Heart right ventricle (tissue), 16 donors: ENCODE data around the gene SGSH. TPM values are rescaled to one million over a fixed set of nuclear protein-coding genes. Genes with fewer than 3 reads are reported as not detected.

Source experiments
- ATAC-seq, 8 donors: fragments of 200-7000 bp; cut with Tn5 transposase; one replicate each; pipeline ENCODE4 v1.9.1; 2020; ENCODE audit warnings: mild to moderate bottlenecking in 8 of 8, moderate library complexity in 8 of 8, moderate number of reproducible peaks in 1 of 8
- DNase-seq, 2 donors: peaks; one replicate each; pipeline ENCODE4 v3.0.0-alpha.2; 2020
- H3K27ac ChIP-seq, 10 donors: fragments of 200-600 bp; sonication (generic) in 2 of 10; one replicate each; pipeline versions ENCODE4 v1.5.0 to v1.8.0; 2020 to 2022; ENCODE audit warnings: mild to moderate bottlenecking in 3 of 10
- H3K27me3 ChIP-seq, 7 donors: fragments of 200-600 bp; one replicate each; pipeline ENCODE4 v1.8.0; 2021 to 2022; ENCODE audit warnings: mild to moderate bottlenecking in 2 of 7
- H3K36me3 ChIP-seq, 9 donors: fragments of 200-600 bp; sonication (generic) in 1 of 9; one replicate each; pipeline versions ENCODE4 v1.5.0 to v1.8.0; 2020 to 2022; ENCODE audit warnings: mild to moderate bottlenecking in 2 of 9
- H3K4me1 ChIP-seq, 9 donors: fragments of 200-600 bp; sonication (generic) in 1 of 9; one replicate each; pipeline versions ENCODE4 v1.5.0 to v1.8.0; 2020 to 2022; ENCODE audit warnings: mild to moderate bottlenecking in 4 of 9
- H3K4me3 ChIP-seq, 10 donors: fragments of 200-600 bp; sonication (generic) in 2 of 10; one replicate each; pipeline versions ENCODE4 v1.5.0 to v1.8.0; 2020 to 2022; ENCODE audit warnings: mild to moderate bottlenecking in 7 of 10, moderate library complexity in 2 of 10
- H3K9me3 ChIP-seq, 11 donors: fragments of 200-600 bp in 10 of 11; sonication (generic) in 2 of 11; one replicate each; pipeline versions ENCODE4 v1.5.0 to v1.8.0; 2013 to 2022; ENCODE audit warnings: mild to moderate bottlenecking in 2 of 11, control low read depth in 1 of 11, moderate library complexity in 1 of 11
- WGBS, 2 donors: extraction: QIAGEN DNeasy Blood & Tissue Kit; methylation state at CpG; one replicate each; pipeline ENCODE4 v1.1.7; 2013; ENCODE audit warnings: inconsistent platforms in 1 of 2; 5-methylcytosine and 5-hydroxymethylcytosine counted together
- intact Hi-C, 10 donors: fragments of 100-400 bp; cut with DNase I; formaldehyde crosslinking; loops; one replicate each; pipeline versions ENCODE4 v1.11.1 to v1.14.2; 2022
- polyA plus RNA-seq, 2 donors: library from polyadenylated mRNA; stranded (reverse); fragments of 200-250 nt; gene quantifications; one replicate each; pipeline ENCODE4 v1.2.3, GENCODE V29; 2013
- total RNA-seq, 10 donors: library from RNA; stranded (reverse); fragmentation: NEBNext Ultra II Directional in 3 of 10; extraction: Animal tissue kit (Norgen Biotek cat#: 25700) in 3 of 10; gene quantifications; one replicate each; pipeline versions ENCODE4 v1.2.1 to v1.2.4, GENCODE V29; 2021 to 2023
- TF ChIP-seq, protein P1 (sequence below), 9 donors: fragments of 200-600 bp; sonication (generic) in 2 of 9; IDR thresholded peaks; one replicate each; pipeline versions ENCODE4 v1.5.0 to v1.8.0; 2021 to 2022; ENCODE audit warnings: antibody characterized with exemption in 9 of 9, mild to moderate bottlenecking in 5 of 9, moderate library complexity in 1 of 9
- donor health status: Arrhythmogenic right ventricular cardiomyopathy.
- donor health status: ischemic (EF 13 %, LVEDD 7.1; RV severe dilation, severe dysfunction).
- donor health status: healthy with polysubstance abuse.
- donor health status: DM: no; HTN: yes; CAD: no.
- donor health status: DM: no; HTN: no; CAD: no.
- donor health status: ischemic (EF 25% LVEDD 6.9; RV normal size, moderate dysfunction).
- donor health status: ischemic (EF 25% LVEDD 5.7; RV mildly dilated, moderate dysfunction).
- donor health status: healthy.
- donor health status: DM: yes; HTN: yes; CAD: no.
- donor health status: Ischemic cardiomyopathy.
- donor health status: ischemic (EF 35%, LVEDD 5.7; RV mildly dilated, moderate dysfunction).
- donor health status: nonischemic (EF 11% LVEDD 7.7; RV severe dilation, severe dysfunction).
- donor health status: DM: yes; HTN: yes; CAD: no.
- donor health status: PGD.
- donor health status: ischemic (EF 29% LVEDD 5.4; RV normal size, mild dysfunction).
- donor health status: nonischemic (EF 23%, LVEDD 6.1; RV moderate dilation, normal function).

SGSH gene
- total and polyA plus RNA-seq, 12 donors = 7.3 to 21.7 (median 14.0) TPM

DNA sequence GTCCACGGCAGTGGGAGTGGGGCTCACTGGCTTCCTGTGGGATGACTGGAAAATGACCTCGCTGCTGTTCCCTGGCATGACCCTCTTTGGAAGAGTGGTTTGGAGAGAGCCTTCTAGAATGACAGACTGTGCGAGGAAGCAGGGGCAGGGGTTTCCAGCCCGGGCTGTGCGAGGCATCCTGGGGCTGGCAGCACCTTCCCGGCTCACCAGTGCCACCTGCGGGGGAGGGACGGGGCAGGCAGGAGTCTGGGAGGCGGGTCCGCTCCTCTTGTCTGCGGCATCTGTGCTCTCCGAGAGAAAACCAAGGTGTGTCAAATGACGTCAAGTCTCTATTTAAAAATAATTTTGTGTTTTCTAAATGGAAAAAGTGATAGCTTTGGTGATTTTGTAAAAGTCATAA lies 32.7 kb upstream of the SGSH start:
- H3K4me1 ChIP-seq = peaks cover 0 to 32% (median 0%) of the 10 kb centered on the region in 9 donors
- peak in 1 of 2 donors; percentile 52 for DNase-seq
- no peaks in the 10 kb centered on the region for H3K9me3 ChIP-seq
- TF ChIP-seq, protein P1, sequence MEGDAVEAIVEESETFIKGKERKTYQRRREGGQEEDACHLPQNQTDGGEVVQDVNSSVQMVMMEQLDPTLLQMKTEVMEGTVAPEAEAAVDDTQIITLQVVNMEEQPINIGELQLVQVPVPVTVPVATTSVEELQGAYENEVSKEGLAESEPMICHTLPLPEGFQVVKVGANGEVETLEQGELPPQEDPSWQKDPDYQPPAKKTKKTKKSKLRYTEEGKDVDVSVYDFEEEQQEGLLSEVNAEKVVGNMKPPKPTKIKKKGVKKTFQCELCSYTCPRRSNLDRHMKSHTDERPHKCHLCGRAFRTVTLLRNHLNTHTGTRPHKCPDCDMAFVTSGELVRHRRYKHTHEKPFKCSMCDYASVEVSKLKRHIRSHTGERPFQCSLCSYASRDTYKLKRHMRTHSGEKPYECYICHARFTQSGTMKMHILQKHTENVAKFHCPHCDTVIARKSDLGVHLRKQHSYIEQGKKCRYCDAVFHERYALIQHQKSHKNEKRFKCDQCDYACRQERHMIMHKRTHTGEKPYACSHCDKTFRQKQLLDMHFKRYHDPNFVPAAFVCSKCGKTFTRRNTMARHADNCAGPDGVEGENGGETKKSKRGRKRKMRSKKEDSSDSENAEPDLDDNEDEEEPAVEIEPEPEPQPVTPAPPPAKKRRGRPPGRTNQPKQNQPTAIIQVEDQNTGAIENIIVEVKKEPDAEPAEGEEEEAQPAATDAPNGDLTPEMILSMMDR (IDR thresholded peaks at IDR 0.05) = peak in 8 of 9 donors; percentile 7 to 57 (median 43)
- intact Hi-C loops = loop anchor here in 1 of 10 donors (10.0 kb wide), 1 partner anchor 108 kb away; the partner anchor contains the start of gene EIF4A3
- peak in 5 of 8 donors; percentile 43 to 66 (median 54) for ATAC-seq
- H3K36me3 ChIP-seq = peaks cover 0 to 61% (median 0%) of the 10 kb centered on the region in 9 donors
- H3K4me3 ChIP-seq = no peak overlapping the region
- H3K27me3 ChIP-seq = no peaks in the 10 kb centered on the region
- 63 to 64% methylated on average over 13 of the region's 13 CpGs for WGBS, 2 donors
- H3K27ac ChIP-seq = peak overlapping the region in 1 of 10 donors; percentile 5

DNA sequence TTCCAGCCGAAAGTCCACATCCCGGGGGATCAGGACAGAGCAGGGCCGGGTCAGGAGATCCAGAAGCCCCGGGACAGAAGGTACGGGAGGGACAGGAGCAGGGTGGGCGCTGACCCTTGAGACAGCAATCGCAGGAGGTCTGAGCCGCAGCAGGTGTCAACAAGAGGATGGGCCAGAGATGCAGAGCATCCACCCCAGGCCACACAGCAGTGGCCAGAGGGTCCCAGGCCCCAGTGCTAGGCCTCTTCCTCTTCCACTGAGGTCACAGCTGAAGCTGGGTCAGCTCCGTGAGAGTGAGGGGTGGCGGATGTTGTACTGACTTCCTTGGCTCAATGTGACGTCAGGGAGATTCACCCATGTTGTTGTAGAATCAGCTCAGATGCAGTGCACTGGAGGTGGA lies 31.8 kb upstream of the SGSH start:
- Histone ChIP-seq H3K27me3 (no peaks in the 10 kb centered on the region), H3K36me3 (peaks cover 0 to 68% (median 0%) of the 10 kb centered on the region in 9 donors)
- 93% methylated on average over 11 of the region's 11 CpGs for WGBS, 2 donors

DNA sequence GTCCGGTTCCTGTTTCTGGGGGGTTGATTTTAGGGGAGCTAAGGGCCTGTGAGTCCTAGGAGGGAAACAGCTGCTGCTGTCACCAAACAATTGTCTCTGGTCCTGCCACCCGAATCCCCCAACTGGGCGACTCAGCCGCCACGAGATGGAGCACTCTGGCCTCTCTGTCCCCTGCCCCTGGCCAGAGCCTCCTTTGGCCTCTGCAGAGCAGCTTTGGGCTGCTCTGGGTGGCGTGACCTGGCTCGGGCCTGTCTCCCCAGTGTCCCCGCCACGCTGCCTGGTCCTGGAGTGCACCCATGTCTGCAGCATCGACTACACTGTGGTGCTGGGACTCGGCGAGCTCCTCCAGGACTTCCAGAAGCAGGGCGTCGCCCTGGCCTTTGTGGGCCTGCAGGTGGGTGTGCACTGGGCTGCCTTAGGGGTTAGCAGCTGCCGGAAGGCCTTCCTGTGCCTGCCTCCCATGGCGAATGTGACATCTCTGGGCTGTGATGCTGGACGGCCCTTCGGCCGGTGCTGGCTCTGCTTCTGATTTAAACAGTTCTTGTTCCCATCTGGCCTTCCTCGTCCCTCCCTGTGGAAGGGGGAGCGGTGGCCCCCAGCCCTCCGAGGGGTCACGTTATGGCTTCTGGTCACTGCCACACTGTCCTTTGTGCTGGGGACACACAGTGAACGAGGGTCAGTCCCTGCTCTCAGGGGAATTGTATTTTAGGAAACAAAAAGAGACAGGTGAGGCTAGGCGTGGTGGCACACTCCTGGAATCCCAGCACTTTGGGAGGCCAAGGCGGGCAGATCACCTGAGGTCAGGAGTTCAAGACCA lies 29.0 kb upstream of the SGSH start:
- TF ChIP-seq, protein P1 (IDR thresholded peaks at IDR 0.05) = no peak
- DNase-seq (no peak), ATAC-seq (no peak)
- peaks cover 0 to 95% (median 7%) of the 10 kb centered on the region in 9 donors for H3K36me3 ChIP-seq
- no peak overlapping the region for H3K27ac ChIP-seq
- WGBS, 2 donors = 92 to 93% methylated on average over 26 of the region's 26 CpGs
- no peak overlapping the region for H3K4me3 ChIP-seq
- no peaks in the 10 kb centered on the region for H3K9me3 ChIP-seq
- peaks cover 0 to 11% (median 0%) of the 10 kb centered on the region in 9 donors for H3K4me1 ChIP-seq
- H3K27me3 ChIP-seq = no peaks in the 10 kb centered on the region
- intact Hi-C loops = no loop called here

More for the DNA sequence above, 31.8 kb upstream of the SGSH start:
- Histone ChIP-seq H3K4me1 (peaks cover 0 to 32% (median 0%) of the 10 kb centered on the region in 9 donors), H3K27ac (no peak overlapping the region), H3K4me3 (no peak overlapping the region), H3K9me3 (no peaks in the 10 kb centered on the region)
- ATAC-seq = no peak
- DNase-seq = no peak
- intact Hi-C loops = loop anchor here in 1 of 10 donors (10.0 kb wide), 1 partner anchor 107 kb away; the partner anchor contains the start of gene EIF4A3
- TF ChIP-seq, protein P1 (IDR thresholded peaks at IDR 0.05) = no peak

DNA sequence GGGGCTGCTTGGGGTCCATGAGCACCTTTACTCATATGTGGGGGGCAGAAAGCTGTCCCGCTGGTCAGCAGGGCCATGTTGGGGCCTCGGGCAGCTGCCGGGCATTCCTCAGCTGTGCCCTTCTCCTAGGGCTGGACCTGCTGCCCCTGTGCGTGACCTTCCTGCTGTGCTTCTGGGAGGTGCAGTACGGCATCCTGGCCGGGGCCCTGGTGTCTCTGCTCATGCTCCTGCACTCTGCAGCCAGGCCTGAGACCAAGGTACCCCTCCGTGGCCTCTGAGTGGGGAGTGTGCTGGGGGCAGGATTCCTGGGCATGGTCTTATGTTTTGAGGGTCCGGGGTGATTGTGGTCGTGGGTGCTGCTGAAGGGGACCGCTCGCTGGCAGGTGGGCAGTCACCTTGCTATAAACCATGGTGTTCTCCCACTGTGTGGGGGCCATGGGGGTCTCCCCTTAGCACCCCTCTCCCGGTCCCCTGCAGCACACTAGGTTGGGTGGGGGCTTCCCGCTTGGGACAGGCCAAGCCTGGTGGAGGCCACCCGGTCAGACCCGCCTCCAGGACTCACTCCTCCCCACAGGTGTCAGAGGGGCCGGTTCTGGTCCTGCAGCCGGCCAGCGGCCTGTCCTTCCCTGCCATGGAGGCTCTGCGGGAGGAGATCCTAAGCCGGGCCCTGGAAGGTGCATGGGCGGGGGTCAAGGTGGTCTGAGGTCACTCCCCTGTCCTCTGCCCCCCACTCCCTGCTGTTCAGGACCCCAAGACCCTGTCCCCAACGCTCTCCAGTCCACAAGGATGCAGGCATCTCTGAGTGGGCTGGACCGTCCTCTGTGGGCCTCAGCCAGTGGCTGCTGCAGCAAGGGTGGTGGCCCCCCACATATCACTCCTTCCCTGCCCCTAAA lies 28.1 kb upstream of the SGSH start:
- 95% methylated on average over 23 of the region's 23 CpGs for WGBS, 2 donors
- no peaks in the 10 kb centered on the region for H3K27me3 ChIP-seq
- intact Hi-C loops = no loop called here
- H3K4me1 ChIP-seq = peaks cover 0 to 7% (median 0%) of the 10 kb centered on the region in 9 donors
- no peak overlapping the region for H3K27ac ChIP-seq
- no peaks in the 10 kb centered on the region for H3K9me3 ChIP-seq
- TF ChIP-seq, protein P1 (IDR thresholded peaks at IDR 0.05) = no peak
- DNase-seq = no peak
- peak in 1 of 8 donors; percentile 7 for ATAC-seq
- peaks cover 0 to 97% (median 7%) of the 10 kb centered on the region in 9 donors for H3K36me3 ChIP-seq
- H3K4me3 ChIP-seq = no peak overlapping the region
